H9 (cell line): ENCODE results near the gene ADGRB3. TPM values are rescaled to one million over a fixed set of nuclear protein-coding genes. Genes with fewer than 3 reads are reported as not detected.

Source experiments
- DNase-seq: peaks from one replicate; pipeline ENCODE4 v3.0.0-alpha.2; 2017
- H2AFZ ChIP-seq: one replicate; pipeline ENCODE4 v1.6.1; 2013; ENCODE audit warnings: mild to moderate bottlenecking, low read length, control low read depth, moderate library complexity
- H2AK5ac ChIP-seq: 2 replicates; pipeline ENCODE4 v1.6.1; 2013; ENCODE audit warnings: low read length, control low read depth, mixed read lengths; ENCODE audit not compliant: insufficient read length
- H2BK120ac ChIP-seq: one replicate; pipeline ENCODE4 v1.6.1; 2013; ENCODE audit warnings: low read depth, mild to moderate bottlenecking, low read length, control low read depth, inconsistent platforms; ENCODE audit not compliant: poor library complexity, severe bottlenecking
- H2BK12ac ChIP-seq: 2 replicates; pipeline ENCODE4 v1.6.1; 2013; ENCODE audit warnings: low read length, control low read depth, mixed read lengths, low read depth; ENCODE audit not compliant: insufficient read length
- H2BK15ac ChIP-seq: 2 replicates; pipeline ENCODE4 v1.6.1; 2013; ENCODE audit warnings: low read depth, low read length, control low read depth
- H2BK20ac ChIP-seq: one replicate; pipeline ENCODE4 v1.6.1; 2013; ENCODE audit warnings: low read depth, mild to moderate bottlenecking, low read length, control low read depth, inconsistent platforms; ENCODE audit not compliant: poor library complexity, severe bottlenecking
- H2BK5ac ChIP-seq: 2 replicates; pipeline ENCODE4 v1.6.1; 2013; ENCODE audit warnings: low read length, control low read depth, mixed read lengths; ENCODE audit not compliant: insufficient read length
- H3K14ac ChIP-seq: 2 replicates; pipeline ENCODE4 v1.6.1; 2013; ENCODE audit warnings: low read length, control low read depth; ENCODE audit not compliant: insufficient read depth
- H3K18ac ChIP-seq: 2 replicates; pipeline ENCODE4 v1.6.1; 2013; ENCODE audit warnings: low read depth, mild to moderate bottlenecking, mixed read lengths, low read length, control low read depth; ENCODE audit not compliant: insufficient read length
- H3K23ac ChIP-seq: 2 replicates; pipeline ENCODE4 v1.6.1; 2013; ENCODE audit warnings: low read length, control low read depth, mixed read lengths, low read depth; ENCODE audit not compliant: insufficient read length
- H3K23me2 ChIP-seq: 2 replicates; pipeline ENCODE4 v1.6.1; 2013; ENCODE audit warnings: low read depth, mild to moderate bottlenecking, mixed read lengths, low read length, control low read depth; ENCODE audit not compliant: insufficient read length, poor library complexity, severe bottlenecking
- H3K27ac ChIP-seq: 2 replicates; pipeline ENCODE4 v1.5.1; 2013; ENCODE audit warnings: low read length, control low read depth, mixed read lengths, low read depth; ENCODE audit not compliant: insufficient read length
- H3K27me3 ChIP-seq: 2 replicates; pipeline ENCODE4 v1.6.1; 2013; ENCODE audit warnings: low read length, control low read depth, inconsistent platforms; ENCODE audit not compliant: insufficient read depth
- H3K4ac ChIP-seq: 2 replicates; pipeline ENCODE4 v1.6.1; 2013; ENCODE audit warnings: low read depth, mild to moderate bottlenecking, control low read depth, inconsistent platforms, low read length, moderate library complexity
- H3K4me1 ChIP-seq: 2 replicates; pipeline ENCODE4 v1.6.1; 2013; ENCODE audit warnings: low read length, control low read depth, inconsistent platforms; ENCODE audit not compliant: insufficient read depth
- H3K4me2 ChIP-seq: 2 replicates; pipeline ENCODE4 v1.6.1; 2013; ENCODE audit warnings: low read length, control low read depth, mixed read lengths; ENCODE audit not compliant: insufficient read length, insufficient read depth
- H3K56ac ChIP-seq: 2 replicates; pipeline ENCODE4 v1.6.1; 2013; ENCODE audit warnings: low read depth, mild to moderate bottlenecking, mixed read lengths, low read length, control low read depth; ENCODE audit not compliant: insufficient read length
- H3K79me1 ChIP-seq: 2 replicates; pipeline ENCODE4 v1.6.1; 2013; ENCODE audit warnings: low read depth, mild to moderate bottlenecking, moderate library complexity, low read length, control low read depth, inconsistent platforms; ENCODE audit not compliant: insufficient read depth, poor library complexity, severe bottlenecking
- H3K79me2 ChIP-seq: 2 replicates; pipeline ENCODE4 v1.6.1; 2013; ENCODE audit warnings: low read length, control low read depth, inconsistent platforms; ENCODE audit not compliant: insufficient read depth
- H3K9ac ChIP-seq: 2 replicates; pipeline ENCODE4 v1.6.1; 2013; ENCODE audit warnings: low read length, control low read depth, mixed read lengths; ENCODE audit not compliant: insufficient read length; ENCODE audit errors: extremely low read depth
- H3K9me3 ChIP-seq: one replicate; pipeline ENCODE4 v1.6.1; 2013; ENCODE audit warnings: low read depth, low read length, inconsistent platforms; ENCODE audit not compliant: control insufficient read depth
- H3T11ph ChIP-seq: one replicate; pipeline ENCODE4 v1.6.1; 2013; ENCODE audit warnings: mild to moderate bottlenecking, low read length, control low read depth, inconsistent platforms
- H4K20me1 ChIP-seq: one replicate; pipeline ENCODE4 v1.6.1; 2013; ENCODE audit not compliant: control insufficient read depth, insufficient read length, insufficient read depth
- H4K5ac ChIP-seq: 2 replicates; pipeline ENCODE4 v1.6.1; 2013; ENCODE audit warnings: low read depth, mild to moderate bottlenecking, mixed read lengths, low read length, control low read depth; ENCODE audit not compliant: insufficient read length
- H4K8ac ChIP-seq: replicated peaks from 2 replicates; pipeline ENCODE4 v1.6.1; 2013; ENCODE audit warnings: low read length, control low read depth, mixed read lengths, low read depth; ENCODE audit not compliant: insufficient read length
- H4K91ac ChIP-seq: 2 replicates; pipeline ENCODE4 v1.6.1; 2013; ENCODE audit warnings: low read depth, mild to moderate bottlenecking, moderate library complexity, mixed read lengths, low read length, control low read depth; ENCODE audit not compliant: insufficient read length
- H3K27ac Mint-ChIP-seq, 3 experiments: 2 replicates in 2 of 3; 3 replicates in 1 of 3; pipeline ENCODE4 v1.8.0; 2020 to 2021; ENCODE audit warnings: mixed read lengths in 3 of 3, mild to moderate bottlenecking in 1 of 3, moderate library complexity in 1 of 3
- H3K27me3 Mint-ChIP-seq: 2 replicates; pipeline ENCODE4 v1.8.0; 2021; ENCODE audit warnings: low read depth, mild to moderate bottlenecking, moderate library complexity, mixed read lengths
- H3K36me3 Mint-ChIP-seq, 3 experiments: 2 replicates in 2 of 3; 3 replicates in 1 of 3; pipeline ENCODE4 v1.8.0; 2020 to 2021; ENCODE audit warnings: low read depth in 3 of 3, mixed read lengths in 3 of 3; ENCODE audit not compliant: insufficient read depth in 1 of 3
- H3K4me1 Mint-ChIP-seq, 2 experiments: 2 replicates each; pipeline ENCODE4 v1.8.0; 2020; ENCODE audit warnings: mixed read lengths in 2 of 2
- H3K4me3 Mint-ChIP-seq, 2 experiments: 2 replicates in 1 of 2; 3 replicates in 1 of 2; pipeline ENCODE4 v1.8.0; 2020 to 2021; ENCODE audit warnings: mild to moderate bottlenecking in 2 of 2, mixed read lengths in 2 of 2, moderate library complexity in 1 of 2
- H3K9me3 Mint-ChIP-seq, 2 experiments: 2 replicates in 1 of 2; 3 replicates in 1 of 2; pipeline ENCODE4 v1.8.0; 2020; ENCODE audit warnings: mild to moderate bottlenecking in 2 of 2, mixed read lengths in 2 of 2, moderate library complexity in 1 of 2
- WGBS: extraction: QIAGEN DNeasy Blood & Tissue Kit; methylation state at CpG from one replicate; pipeline ENCODE4 v1.1.7; 2013; ENCODE audit warnings: missing lambda C conversion rate, low lambda C conversion rate, mixed read lengths; ENCODE audit not compliant: insufficient read length; ENCODE audit errors: extremely low coverage; 5-methylcytosine and 5-hydroxymethylcytosine counted together
- total RNA-seq: library from RNA; stranded (reverse); gene quantifications from 2 replicates; pipeline ENCODE4 v1.2.1, GENCODE V29; 2021
- TF ChIP-seq, protein P1 (sequence below): fragments of 200-600 bp; sonication (generic); conservative IDR thresholded peaks from 3 replicates; pipeline ENCODE4 v1.8.0; 2021; ENCODE audit warnings: antibody characterized with exemption, mild to moderate bottlenecking

Gene ADGRB3
- total RNA-seq, 1 experiment from 2014 or later = 0.37 TPM

DNA sequence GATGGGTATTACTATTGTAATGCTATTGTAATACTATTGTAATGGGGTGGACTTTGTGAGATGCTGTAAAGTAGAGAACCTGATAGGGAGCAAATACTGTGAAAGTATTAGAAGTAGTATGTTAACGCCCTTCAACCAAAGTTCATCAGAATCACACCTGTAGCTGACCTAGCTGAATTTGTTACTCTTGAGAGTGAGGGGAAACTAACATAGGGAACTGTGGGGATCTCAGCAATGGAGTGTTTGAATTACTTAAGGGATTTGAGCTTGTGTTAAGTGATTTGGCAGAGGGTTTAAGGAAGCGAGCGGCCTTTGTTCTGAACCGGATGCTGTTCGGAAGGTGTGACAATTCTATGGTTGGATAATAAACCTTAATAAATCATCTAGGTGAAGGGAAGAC is 312.6 kb downstream of the ADGRB3 start:
- Histone ChIP-seq H3K27ac (no peak overlapping the region), H3K4me1 (no peaks in the 10 kb centered on the region; the same call in 1 of the 2 replicates), H4K91ac (no peak overlapping the region), H3K4ac (no peak overlapping the region), H4K5ac (no peak overlapping the region), H2AFZ (no peak overlapping the region), H3K23me2 (no peaks in the 10 kb centered on the region), H3K79me1 (no peaks in the 10 kb centered on the region), H3K27me3 (no peaks in the 10 kb centered on the region), H2AK5ac (no peak overlapping the region), H3K23ac (no peak overlapping the region), H2BK20ac (no peak overlapping the region), H2BK5ac (no peak overlapping the region), H3K56ac (no peak overlapping the region), H2BK120ac (no peak overlapping the region), H3K4me2 (no peak overlapping the region), H4K20me1 (no peaks in the 10 kb centered on the region), H3T11ph (no peak overlapping the region), H2BK15ac (no peak overlapping the region), H4K8ac (no peak overlapping the region), H3K14ac (no peak overlapping the region), H3K9me3 (no peaks in the 10 kb centered on the region), H2BK12ac (no peak overlapping the region), H3K79me2 (no peaks in the 10 kb centered on the region), H3K9ac (no peak overlapping the region), H3K18ac (no peak overlapping the region)
- Mint-ChIP-seq H3K27me3 (no peaks in the 10 kb centered on the region), H3K27ac (no peak overlapping the region), H3K4me3 (no peak overlapping the region), H3K36me3 (no peaks in the 10 kb centered on the region), H3K9me3 (no peaks in the 10 kb centered on the region), H3K4me1 (no peaks in the 10 kb centered on the region; a peak in 1 of 4 replicates)
- WGBS = no CpG with 5 or more reads among the region's 5 CpGs
- DNase-seq = no peak
- TF ChIP-seq, protein P1, sequence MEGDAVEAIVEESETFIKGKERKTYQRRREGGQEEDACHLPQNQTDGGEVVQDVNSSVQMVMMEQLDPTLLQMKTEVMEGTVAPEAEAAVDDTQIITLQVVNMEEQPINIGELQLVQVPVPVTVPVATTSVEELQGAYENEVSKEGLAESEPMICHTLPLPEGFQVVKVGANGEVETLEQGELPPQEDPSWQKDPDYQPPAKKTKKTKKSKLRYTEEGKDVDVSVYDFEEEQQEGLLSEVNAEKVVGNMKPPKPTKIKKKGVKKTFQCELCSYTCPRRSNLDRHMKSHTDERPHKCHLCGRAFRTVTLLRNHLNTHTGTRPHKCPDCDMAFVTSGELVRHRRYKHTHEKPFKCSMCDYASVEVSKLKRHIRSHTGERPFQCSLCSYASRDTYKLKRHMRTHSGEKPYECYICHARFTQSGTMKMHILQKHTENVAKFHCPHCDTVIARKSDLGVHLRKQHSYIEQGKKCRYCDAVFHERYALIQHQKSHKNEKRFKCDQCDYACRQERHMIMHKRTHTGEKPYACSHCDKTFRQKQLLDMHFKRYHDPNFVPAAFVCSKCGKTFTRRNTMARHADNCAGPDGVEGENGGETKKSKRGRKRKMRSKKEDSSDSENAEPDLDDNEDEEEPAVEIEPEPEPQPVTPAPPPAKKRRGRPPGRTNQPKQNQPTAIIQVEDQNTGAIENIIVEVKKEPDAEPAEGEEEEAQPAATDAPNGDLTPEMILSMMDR = no peak
